Activated CD4-positive, alpha-beta T cell treated with anti-CD3 and anti-CD28 coated beads, Interleukin-10, Interleukin-2, amounts not matched to agents 100 ng/mL and 50 ng/mL, durations not matched to agents 16 hours and 8 hours (primary cell): ENCODE data around the gene ITGA2.

Source experiments
- DNase-seq: peaks from one replicate; pipeline ENCODE4 v3.0.0-alpha.2; 2020

Gene ITGA2

GRCh38 chr5:53066088-53066487 is 76.9 kb downstream of the ITGA2 start:
- DNase-seq, result no peak

- DNase-seq, result no peak
These were observed 78.5 kb downstream of the ITGA2 start for GRCh38 chr5:53067641-53068040.

DNA sequence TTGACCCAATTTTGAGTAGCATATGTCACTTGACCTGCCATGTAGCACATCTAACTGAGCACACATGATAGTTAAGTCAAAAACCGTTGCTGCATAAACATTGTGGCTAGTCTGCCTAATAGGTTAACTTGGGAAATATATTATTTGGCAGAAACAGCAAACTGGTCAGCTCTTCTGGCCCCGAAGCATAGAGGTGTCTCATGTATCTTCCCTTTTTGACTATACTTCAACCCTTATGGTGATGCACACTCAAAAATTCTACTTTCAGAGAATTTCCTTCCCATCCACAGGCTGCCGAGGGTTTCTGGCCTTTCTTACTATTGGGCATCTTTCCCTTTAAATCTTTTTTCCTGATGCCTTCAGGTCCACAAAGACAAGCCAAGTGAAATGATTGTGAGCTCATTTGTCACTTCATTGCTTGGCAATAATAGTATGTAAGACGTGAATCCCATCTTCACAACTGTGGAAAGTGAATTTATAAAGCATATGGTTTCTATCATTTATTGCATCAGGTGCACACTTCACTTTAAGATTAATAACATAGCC is 79.2 kb downstream of the ITGA2 start:
- DNase-seq, result no peak

- DNase-seq, result peak; percentile 93
These were observed 80.5 kb downstream of the ITGA2 start for GRCh38 chr5:53069626-53070025.

DNA sequence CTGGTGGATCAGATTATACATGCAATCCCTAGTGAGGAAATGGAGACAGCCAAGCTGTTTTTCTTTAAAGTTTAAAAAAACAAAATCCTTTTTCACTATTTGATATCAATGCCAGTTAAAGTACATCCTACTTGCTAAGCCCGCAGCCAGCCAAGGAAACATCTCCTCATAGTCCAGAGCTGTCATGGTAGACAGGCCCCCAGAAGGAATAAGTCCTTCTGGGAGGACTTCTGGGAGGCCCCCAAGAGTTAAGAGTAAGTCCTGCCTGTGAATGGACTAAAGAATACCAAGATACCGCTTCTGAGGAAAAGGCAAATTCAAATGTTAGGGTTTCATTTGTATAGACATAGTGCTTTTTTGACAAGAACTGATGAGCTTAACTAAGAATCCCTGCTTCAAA is 82.1 kb downstream of the ITGA2 start:
- DNase-seq, result no peak

DNA sequence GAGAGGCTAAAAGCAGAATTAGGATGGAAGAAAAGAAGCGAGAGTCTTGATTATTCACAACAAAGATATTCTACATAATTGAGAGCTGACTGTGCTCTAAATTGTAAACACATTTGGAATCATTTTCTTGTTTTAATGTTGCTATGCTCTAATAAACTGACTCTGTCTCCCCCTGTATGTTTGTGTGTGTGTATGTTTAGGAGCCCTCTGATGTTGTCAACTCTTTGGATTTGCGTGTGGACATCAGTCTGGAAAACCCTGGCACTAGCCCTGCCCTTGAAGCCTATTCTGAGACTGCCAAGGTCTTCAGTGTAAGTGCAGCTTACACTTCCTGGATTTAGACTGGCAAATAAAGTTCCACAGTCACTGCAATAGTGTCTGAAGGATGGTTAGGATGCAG is 82.6 kb downstream of the ITGA2 start:
- no peak for DNase-seq

GRCh38 chr5:53073348-53073747 is 84.2 kb downstream of the ITGA2 start:
- DNase-seq, result no peak

GRCh38 chr5:53076014-53076583 is 86.9 kb downstream of the ITGA2 start:
- DNase-seq, result no peak

DNA sequence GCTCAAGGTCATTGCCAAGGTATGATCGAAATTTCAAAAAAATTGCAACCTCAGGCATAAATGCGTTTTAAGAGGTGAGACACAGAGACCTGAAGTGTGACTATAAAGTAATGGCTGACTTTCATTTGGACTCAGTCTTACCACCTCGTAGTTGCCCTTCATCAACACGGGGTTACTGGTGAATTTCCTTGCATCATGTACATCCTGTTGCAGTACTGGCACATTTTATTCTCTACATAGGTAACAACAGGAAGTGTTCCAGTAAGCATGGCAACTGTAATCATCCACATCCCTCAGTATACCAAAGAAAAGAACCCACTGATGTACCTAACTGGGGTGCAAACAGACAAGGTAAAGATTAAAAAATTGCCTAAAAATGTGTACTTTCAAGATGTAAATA is 91.1 kb downstream of the ITGA2 start:
- peak; percentile 38 for DNase-seq

DNA sequence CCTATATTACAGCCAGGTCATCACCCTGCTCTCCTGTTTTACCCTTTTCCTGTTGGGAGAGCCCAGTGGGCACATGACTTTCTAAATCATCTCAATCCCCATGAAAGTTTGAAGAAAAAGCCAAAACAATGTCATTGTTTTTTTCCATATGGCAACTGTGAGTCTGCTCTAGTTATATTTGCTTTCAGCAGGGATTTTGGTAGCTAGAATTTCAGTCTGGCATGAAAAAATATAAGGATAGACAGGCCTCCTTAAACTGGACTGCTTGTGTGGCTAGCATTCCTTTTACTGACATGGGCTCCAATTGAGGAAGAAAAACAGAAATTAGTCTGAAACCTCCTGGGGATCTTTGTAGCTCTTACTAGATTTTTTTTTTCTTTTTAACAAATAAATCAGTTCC is 94.8 kb downstream of the ITGA2 start:
- DNase-seq, result no peak

DNA sequence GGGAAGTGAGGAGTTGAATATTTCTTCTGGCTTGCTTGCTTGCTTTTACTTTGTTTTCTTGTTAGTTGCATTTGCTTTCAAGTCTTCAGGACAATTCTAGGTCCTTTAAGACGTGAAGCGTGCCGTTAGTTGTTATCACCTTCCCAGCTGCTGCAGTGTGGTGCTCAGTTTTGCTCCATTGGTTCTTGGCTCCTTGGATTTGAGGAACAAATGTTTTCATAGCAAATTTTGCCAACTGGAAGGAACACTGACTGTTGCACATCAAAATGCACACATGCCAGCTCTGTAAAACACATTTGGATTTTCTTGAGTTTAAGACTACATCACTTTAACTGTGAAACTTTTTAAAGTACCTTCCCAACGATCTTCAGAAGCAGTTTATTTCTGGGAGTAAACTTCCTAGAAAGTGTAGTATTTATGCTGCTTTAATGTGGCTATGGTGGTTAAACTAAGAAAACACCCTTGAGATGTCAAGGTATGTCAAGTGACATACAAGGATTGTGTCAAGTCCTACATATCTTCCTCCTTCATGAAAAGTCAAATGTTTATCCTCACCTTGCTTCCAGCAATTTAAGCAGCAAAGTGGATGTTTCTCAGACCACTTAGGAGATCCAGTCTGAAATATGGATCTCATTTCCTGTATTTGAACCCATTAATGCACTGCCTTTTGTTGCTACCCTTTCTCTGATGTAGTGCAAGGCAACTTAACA is 95.5 kb downstream of the ITGA2 start:
- DNase-seq, result no peak

- no peak for DNase-seq
These were observed 98.0 kb downstream of the ITGA2 start for GRCh38 chr5:53087171-53087570.

DNA sequence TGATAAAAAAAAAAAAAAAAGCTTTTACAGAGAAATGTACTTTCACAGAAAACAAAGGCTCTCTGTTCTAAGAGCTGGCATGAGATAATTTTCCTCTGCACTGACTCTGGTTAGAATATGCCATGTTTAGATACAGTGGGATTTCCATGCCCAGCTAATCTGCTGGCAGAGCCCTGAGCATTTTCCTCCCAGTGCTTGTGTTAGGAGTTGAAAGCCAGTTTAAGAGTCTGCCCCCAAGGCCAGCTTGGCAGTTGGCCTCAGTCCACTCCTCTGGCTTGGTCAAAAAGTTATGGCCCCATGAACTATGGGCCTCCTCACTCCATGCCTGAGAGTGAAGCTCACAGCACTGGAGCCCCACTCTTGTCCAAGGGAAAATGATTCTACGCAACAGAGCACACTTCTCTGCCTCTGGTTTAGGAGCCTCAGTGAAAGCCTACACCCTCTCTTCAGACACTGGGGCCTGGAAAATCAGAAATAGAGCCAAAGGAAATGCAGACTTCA is 98.5 kb downstream of the ITGA2 start:
- DNase-seq, result no peak

- DNase-seq, result peak; percentile 66
These were observed 100.4 kb downstream of the ITGA2 start for GRCh38 chr5:53089481-53089991.

DNA sequence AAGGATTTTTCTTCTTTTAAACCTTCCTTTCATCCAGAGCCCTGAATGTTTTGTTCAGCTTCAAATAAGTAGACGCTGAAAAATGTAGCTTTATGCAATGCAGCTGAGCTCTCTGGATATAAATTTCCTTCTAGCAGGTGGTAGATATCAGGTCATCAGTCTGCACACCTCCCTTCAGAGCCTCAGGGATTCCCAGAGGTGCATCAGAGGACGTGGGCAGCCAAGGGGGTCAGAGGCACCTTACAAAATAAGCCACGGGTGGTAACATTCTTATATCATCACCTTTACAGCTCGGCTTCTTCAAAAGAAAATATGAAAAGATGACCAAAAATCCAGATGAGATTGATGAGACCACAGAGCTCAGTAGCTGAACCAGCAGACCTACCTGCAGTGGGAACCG is 101.1 kb downstream of the ITGA2 start:
- peak; percentile 14 for DNase-seq

DNA sequence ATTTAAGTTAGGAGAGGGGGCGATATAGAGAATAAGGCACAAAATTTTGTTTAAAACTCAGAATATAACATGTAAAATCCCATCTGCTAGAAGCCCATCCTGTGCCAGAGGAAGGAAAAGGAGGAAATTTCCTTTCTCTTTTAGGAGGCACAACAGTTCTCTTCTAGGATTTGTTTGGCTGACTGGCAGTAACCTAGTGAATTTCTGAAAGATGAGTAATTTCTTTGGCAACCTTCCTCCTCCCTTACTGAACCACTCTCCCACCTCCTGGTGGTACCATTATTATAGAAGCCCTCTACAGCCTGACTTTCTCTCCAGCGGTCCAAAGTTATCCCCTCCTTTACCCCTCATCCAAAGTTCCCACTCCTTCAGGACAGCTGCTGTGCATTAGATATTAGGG is 102.1 kb downstream of the ITGA2 start:
- DNase-seq, result no peak

GRCh38 chr5:53092242-53092641 is 103.1 kb downstream of the ITGA2 start:
- no peak for DNase-seq

GRCh38 chr5:53095217-53095616 is 106.1 kb downstream of the ITGA2 start:
- DNase-seq, result no peak

DNA sequence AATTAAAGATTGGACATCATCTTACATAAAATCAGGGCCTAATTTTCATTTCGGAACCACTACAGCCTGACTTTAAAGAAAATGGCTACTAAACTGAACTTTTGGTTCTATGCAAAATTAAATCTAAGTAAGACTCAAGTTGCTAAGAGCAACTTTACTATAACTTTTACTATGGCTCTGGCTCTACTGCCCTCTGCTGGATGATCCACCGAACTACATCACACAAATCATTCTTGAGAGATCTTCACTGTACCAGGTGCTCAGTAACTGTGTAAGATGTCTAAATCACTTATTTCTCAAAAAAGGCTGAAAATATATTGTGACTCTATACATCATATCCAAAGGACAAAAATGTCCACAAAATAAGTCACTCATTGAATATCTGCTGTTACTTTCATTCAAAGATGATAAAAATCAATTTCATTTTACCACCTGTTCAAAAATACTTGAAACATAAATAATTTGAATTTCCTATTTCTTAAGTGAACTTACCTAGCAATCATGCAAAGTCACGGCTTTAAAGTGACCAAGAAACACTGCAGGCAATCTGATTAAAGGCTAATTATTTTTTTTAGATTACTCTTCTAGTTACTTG is 106.9 kb downstream of the ITGA2 start:
- peak; percentile 71 for DNase-seq

DNA sequence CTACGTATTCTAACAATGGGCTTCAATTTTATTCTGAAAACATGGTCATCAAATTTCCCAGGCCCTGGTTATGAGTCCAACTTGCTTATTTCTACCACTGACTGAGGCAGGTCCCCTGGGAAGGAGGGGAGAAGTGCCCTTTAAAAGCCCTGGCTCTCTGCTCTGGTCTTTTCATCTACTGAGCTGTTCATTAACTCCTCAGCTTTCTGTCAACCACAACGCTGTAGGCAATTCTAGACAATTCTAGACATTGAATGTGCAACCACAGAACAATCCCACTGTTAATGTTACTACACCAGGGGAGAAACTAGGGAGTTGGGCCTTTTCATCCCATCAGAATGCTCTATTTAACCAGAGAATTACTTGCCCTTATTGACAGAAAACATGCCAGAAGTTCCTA is 110.4 kb downstream of the ITGA2 start:
- no peak for DNase-seq

DNA sequence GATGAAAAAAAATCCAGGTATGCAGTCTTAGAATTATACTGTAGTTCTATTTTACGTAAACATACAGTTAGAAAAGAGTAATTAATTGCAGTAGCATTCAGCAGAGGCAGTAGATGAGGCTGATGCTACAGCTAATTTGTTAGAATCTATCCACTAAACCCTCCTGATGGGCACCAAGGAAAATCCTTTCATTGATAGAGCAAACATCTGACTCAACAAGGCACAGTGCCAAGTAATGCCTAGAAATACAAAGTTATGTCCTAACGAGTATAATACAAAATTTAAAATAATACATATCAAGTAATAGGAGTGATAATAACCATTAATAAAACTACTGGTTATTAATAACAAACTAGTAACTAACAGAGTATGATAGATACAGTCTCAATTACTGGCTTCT is 111.5 kb downstream of the ITGA2 start:
- DNase-seq, result no peak

DNA sequence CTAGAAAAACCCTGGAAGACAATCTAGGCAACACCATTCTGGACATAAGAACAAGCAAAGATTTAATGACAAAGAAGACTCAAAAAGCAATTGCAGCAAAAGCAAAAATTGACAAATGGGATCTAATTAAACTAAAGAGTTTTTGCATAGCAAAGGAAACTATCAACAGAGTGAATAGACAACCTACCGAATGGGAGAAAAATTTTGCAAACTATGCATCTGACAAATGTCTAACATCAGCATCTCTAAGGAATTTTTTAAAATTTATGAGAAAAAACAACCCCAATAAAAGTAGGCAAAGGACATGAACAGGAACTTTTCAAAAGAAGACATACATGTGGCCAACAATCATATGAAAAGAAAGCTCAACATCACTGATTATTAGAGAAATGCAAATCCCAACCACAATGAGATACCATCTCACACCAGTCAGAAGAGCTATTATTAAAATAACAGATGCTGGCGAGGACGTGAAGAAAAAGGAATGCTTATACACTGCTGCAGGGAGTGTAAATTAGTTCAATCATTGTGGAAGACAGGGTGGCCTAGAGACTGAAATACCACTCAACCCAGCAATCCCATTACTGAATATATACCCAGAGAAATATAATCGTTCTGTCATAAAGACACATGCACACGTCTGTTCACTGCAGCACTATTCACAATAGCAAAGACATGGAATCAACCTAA is 116.6 kb downstream of the ITGA2 start:
- DNase-seq, result no peak

DNA sequence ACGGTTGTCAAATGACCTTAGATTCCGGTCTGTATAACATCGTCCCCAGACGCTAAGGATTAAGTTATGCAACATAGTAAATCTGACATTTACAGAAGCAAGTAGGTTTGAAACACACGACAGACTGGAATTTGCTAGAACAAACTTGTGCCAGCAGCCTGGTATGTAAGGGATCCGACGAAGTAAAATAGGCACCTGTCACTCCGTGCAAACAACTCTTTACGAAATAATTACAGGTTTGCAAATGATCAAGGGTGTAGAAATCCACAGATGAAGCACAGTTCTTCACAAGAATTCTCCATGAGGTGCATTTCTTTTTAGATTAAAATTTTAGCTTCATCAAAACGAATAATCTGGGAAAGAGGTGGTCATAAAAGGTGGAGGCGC is 119.9 kb downstream of the ITGA2 start:
- no peak for DNase-seq
